Measurements from ENCODE around the gene ISLR. TPM values are rescaled to one million over a fixed set of nuclear protein-coding genes. Genes with fewer than 3 reads are reported as not detected.

Gene ISLR
- total RNA-seq, 1 experiment from 2014 or later = not detected

DNA sequence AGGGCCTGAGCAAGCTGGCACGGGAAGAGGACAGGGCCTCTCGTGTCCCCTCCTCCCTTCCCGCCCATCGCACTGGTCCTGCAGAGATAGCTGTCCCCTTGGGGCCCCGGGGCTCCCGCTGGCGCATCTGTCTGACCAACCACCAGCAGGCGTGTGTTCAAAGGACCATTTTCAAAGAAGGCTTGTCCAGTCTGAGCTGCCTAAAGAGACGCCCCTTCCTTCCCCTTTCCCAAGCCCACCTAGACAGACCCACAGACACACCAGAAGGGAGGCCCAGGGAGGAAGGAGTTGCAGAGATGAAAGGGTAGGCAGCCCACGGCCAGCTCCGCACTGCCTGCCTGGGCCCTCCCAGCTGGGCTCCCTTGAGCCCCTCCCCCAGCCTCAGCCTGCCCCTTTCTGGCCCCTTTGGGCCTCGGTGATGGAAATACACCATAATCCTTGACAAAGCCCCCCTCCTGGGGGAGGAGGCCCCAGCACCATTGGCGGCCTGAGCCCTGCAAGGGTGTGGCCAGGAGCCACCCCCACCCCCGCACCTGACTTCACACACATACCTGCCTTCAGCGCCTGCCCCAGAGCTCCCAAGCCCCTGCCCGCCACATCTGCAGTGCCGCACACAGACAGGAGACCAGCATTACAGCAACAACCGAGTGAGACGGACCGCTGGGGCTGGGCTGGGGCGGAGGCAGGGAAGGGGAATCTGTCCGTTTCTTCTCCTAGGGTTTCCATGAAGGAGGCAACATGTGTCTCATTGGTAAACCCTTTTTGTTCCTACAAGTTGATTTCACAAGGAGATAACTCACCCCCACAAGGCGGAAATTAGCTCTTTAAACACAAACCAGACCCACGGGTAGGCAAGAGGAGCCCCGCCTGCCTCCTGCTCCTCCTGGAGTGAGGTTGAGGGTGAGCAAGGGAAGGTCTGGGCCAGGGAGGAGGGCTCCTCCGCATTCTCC lies 29.2 kb downstream of the ISLR start, which contains the start of gene STRA6:
STRA6 (minus strand) TSS at position 336 of the 950 bp plus-strand sequence. CDS start 520 bp downstream, outside the sequence.
- intact Hi-C loops (cut with micrococcal nuclease) = no loop called here

GRCh38 chr15:74203914-74204431 lies 30.5 kb downstream of the ISLR start:
- no peaks in the 10 kb centered on the region for H3K9me2 ChIP-seq (replicated peaks; ENCODE audit: low read length)
- intact Hi-C loops (cut with micrococcal nuclease) = no loop called here
- H3K9ac ChIP-seq (ENCODE audit: low read length) = no peak overlapping the region
- ChIA-PET POLR2A (ENCODE audit: unreplicated experiment) (no interaction called here), CTCF (no interaction called here)
- no peak overlapping the region for H2AFZ ChIP-seq (ENCODE audit: low read length)
- H3K36me3 ChIP-seq (ENCODE audit: low read depth, low read length) = no peaks in the 10 kb centered on the region
- no peaks in the 10 kb centered on the region for H3K9me3 ChIP-seq (ENCODE audit: low read length)
- H3F3A ChIP-seq (ENCODE audit: low read length, unreplicated experiment) = no peaks in the 10 kb centered on the region
- no peaks in the 10 kb centered on the region for H4K20me1 ChIP-seq (ENCODE audit: low read length)
- no TSS peak for BruUV-seq (replicated peaks)
- H3K27ac ChIP-seq (ENCODE audit: low read length) = no peak overlapping the region
- TF ChIP-seq EZH2 (IDR thresholded peaks at IDR 0.05; ENCODE audit: low read length, unreplicated experiment) = no peak
- TF ChIP-seq EZH2phosphoT487 (IDR thresholded peaks at IDR 0.05; ENCODE audit: borderline replicate concordance, low read length) = no peak
- TF ChIP-seq CTCF (conservative IDR thresholded peaks at IDR 0.05; ENCODE audit: low read depth, low read length) = no peak
- H3K79me2 ChIP-seq (ENCODE audit: low read length) = no peaks in the 10 kb centered on the region
- H3K4me2 ChIP-seq (ENCODE audit: low read length) = no peak overlapping the region
- peaks cover 30% of the 10 kb centered on the region for H3K4me1 ChIP-seq (ENCODE audit: insufficient read depth, low read length)
- no peak for ATAC-seq
- no peaks in the 10 kb centered on the region for H3K27me3 ChIP-seq (ENCODE audit: low read length)
- no peak overlapping the region for H3K4me3 ChIP-seq (ENCODE audit: low read length)
- DNase-seq = no peak

More for the DNA sequence above, 29.2 kb downstream of the ISLR start, which contains the start of gene STRA6:
- ChIA-PET CTCF (no interaction called here), POLR2A (ENCODE audit: unreplicated experiment) (no interaction called here)
- Histone ChIP-seq H3K9ac (ENCODE audit: low read length) (peak within 1 kb of the TSS; percentile 31; the same call in 1 of the 2 replicates), H3K9me3 (ENCODE audit: low read length) (no peaks in the 10 kb centered on the region), H3K4me3 (ENCODE audit: low read length) (no peak within 1 kb of the TSS), H3K4me1 (ENCODE audit: insufficient read depth, low read length) (peaks cover 43% of the 10 kb centered on the region), H3K36me3 (ENCODE audit: low read depth, low read length) (no peaks in the 10 kb centered on the region), H3K27ac (ENCODE audit: low read length) (peak within 1 kb of the TSS; percentile 80), H3K4me2 (ENCODE audit: low read length) (peak within 1 kb of the TSS; percentile 49; the same call in 1 of the 2 replicates), H3F3A (ENCODE audit: low read length, unreplicated experiment) (no peaks in the 10 kb centered on the region), H4K20me1 (ENCODE audit: low read length) (no peaks in the 10 kb centered on the region), H3K9me2 (replicated peaks; ENCODE audit: low read length) (no peaks in the 10 kb centered on the region), H3K27me3 (ENCODE audit: low read length) (no peaks in the 10 kb centered on the region), H2AFZ (ENCODE audit: low read length) (no peak within 1 kb of the TSS), H3K79me2 (ENCODE audit: low read length) (no peaks in the 10 kb centered on the region)
- BruUV-seq (replicated peaks) = no TSS peak
- no peak for TF ChIP-seq EZH2 (IDR thresholded peaks at IDR 0.05; ENCODE audit: low read length, unreplicated experiment)
- TF ChIP-seq EZH2phosphoT487 (IDR thresholded peaks at IDR 0.05; ENCODE audit: borderline replicate concordance, low read length) = no peak
- TF ChIP-seq CTCF (conservative IDR thresholded peaks at IDR 0.05; ENCODE audit: low read depth, low read length) = no peak
- DNase-seq = no peak
- ATAC-seq = no peak

- no peak for TF ChIP-seq CTCF (conservative IDR thresholded peaks at IDR 0.05; ENCODE audit: low read depth, low read length)
- TF ChIP-seq EZH2phosphoT487 (IDR thresholded peaks at IDR 0.05; ENCODE audit: borderline replicate concordance, low read length) = no peak
- POLR2A ChIA-PET (ENCODE audit: unreplicated experiment) = no interaction called here
- no peak for ATAC-seq
- Histone ChIP-seq H3K79me2 (ENCODE audit: low read length) (no peaks in the 10 kb centered on the region), H3K9me3 (ENCODE audit: low read length) (no peaks in the 10 kb centered on the region), H3K4me1 (ENCODE audit: insufficient read depth, low read length) (peaks cover 18% of the 10 kb centered on the region), H3F3A (ENCODE audit: low read length, unreplicated experiment) (no peaks in the 10 kb centered on the region), H3K27me3 (ENCODE audit: low read length) (no peaks in the 10 kb centered on the region), H3K9ac (ENCODE audit: low read length) (no peak overlapping the region), H3K9me2 (replicated peaks; ENCODE audit: low read length) (no peaks in the 10 kb centered on the region), H3K4me2 (ENCODE audit: low read length) (no peak overlapping the region), H3K27ac (ENCODE audit: low read length) (no peak overlapping the region), H3K4me3 (ENCODE audit: low read length) (no peak overlapping the region), H3K36me3 (ENCODE audit: low read depth, low read length) (no peaks in the 10 kb centered on the region), H2AFZ (ENCODE audit: low read length) (no peak overlapping the region), H4K20me1 (ENCODE audit: low read length) (no peaks in the 10 kb centered on the region)
- CTCF ChIA-PET = no interaction called here
- intact Hi-C loops (cut with micrococcal nuclease) = no loop called here
- no TSS peak for BruUV-seq (replicated peaks)
- DNase-seq = no peak
Observed at GRCh38 chr15:74205582-74205947, 32.1 kb downstream of the ISLR start.
